NCI-H2029 treated with DMSO at 0.1 percent for 48 hours (cell line): ENCODE results near the gene NDUFA11.
"Not testable (repeated sequence)": the region's sequence is repeated elsewhere in the genome, so short reads cannot be mapped to it uniquely, and the experiment has no call there.

Experiments
- DNase-seq: peaks from one replicate; lab custom pipeline; 2025; lab: John Stamatoyannopoulos, UW

The NDUFA11 gene

DNA sequence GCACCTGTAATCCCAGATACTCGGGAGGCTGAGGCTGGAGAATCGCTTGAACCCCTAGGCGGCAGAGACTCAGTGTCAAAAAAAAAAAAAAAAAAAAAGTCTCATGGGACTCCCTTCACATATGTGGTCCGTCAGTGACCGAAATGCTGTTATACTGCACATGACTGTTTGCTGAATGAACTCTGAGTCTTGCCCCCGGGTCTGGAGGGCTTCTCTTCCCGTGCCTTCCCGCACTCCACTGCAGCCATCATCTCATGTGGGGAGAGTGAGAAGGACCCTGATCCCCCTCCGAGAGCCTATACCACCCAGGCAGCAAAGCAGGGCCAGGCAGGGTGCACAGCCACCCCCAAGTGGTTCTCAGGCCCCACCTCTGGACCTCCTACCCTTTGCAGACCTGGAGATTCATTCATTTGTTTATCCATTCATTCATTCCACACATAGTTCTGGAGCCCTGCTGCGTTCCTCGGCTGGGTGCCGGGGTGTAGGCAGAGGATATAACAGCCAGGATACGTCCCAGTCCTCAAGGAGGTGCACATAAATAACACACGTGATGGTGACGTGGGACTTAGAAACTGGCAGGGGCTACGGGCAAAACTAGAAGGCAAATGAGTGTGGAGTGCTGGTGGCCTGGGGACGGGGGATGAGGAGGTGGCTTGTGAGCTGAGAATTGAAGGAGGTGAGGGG is 14.2 kb downstream of the NDUFA11 start:
- no peak for DNase-seq

DNA sequence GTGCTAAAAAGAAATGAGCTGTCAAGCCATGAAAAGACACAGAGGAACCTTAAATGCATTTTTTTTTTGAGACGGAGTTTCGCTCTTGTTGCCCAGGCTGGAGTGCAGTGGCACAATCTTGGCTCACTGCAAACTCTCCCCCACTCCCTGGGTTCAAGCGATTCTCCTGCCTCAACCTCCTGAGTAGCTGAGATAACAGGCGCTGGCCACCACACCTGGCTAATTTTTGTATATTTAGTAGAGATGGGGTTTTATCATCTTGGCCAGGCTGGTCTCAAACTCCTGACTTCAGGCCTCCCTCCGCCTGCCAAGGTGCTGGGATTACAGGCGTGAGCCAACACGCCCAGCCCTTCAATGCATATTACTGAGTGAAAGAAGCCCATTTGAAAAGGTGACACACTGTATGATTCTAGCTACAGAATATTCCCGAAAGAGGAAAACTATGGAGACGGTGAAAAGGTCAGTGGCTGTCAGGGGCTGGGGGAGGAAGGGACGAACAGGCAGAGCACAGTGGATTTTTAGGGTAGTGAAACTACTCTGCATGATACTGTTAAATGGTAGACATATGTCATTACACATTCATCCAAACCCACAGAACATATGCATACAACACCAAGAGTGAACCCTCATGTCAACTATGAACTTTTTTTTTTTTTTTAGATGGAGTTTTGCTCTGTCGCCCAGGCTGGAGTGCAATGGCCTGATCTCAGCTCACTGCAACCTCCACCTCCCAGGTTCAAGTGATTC is 19.4 kb downstream of the NDUFA11 start:
- not testable (repeated sequence) for DNase-seq

GRCh38 chr19:5883157-5883873 is 20.3 kb downstream of the NDUFA11 start:
- DNase-seq, result peak; percentile 62

GRCh38 chr19:5882421-5882968 is 21.1 kb downstream of the NDUFA11 start:
- no peak for DNase-seq

GRCh38 chr19:5881543-5882299 is 21.9 kb downstream of the NDUFA11 start:
- no peak for DNase-seq

GRCh38 chr19:5880604-5881078 is 22.9 kb downstream of the NDUFA11 start:
- peak; percentile 20 for DNase-seq

- DNase-seq, result no peak
Observed at GRCh38 chr19:5880196-5880595, 23.4 kb downstream of the NDUFA11 start.

DNA sequence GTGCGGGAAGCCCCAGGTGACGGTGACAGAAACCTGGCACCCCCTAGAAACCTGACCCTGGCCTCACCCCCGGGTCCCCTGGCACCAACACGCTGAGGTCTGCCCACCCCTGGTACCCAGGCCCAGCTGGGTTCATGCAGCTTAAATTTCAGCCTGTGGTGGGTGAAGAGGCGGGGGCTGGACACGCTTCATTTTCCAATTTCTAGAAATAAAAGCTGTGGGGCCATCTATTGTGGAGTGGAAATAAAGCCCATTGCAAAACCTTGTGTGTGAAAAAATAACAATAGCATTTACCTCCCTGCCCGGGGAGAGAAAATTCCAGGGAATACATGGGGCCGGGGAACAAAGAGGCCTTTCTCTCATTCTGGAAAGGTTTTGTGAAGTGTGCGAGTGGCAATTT is 25.7 kb downstream of the NDUFA11 start:
- DNase-seq, result no peak

- DNase-seq, result no peak
Observed at GRCh38 chr19:5877427-5877826, 26.2 kb downstream of the NDUFA11 start.

GRCh38 chr19:5874496-5874895 is 29.1 kb downstream of the NDUFA11 start:
- DNase-seq, result not testable (repeated sequence)

GRCh38 chr19:5873617-5874199 is 29.9 kb downstream of the NDUFA11 start:
- no peak for DNase-seq

DNA sequence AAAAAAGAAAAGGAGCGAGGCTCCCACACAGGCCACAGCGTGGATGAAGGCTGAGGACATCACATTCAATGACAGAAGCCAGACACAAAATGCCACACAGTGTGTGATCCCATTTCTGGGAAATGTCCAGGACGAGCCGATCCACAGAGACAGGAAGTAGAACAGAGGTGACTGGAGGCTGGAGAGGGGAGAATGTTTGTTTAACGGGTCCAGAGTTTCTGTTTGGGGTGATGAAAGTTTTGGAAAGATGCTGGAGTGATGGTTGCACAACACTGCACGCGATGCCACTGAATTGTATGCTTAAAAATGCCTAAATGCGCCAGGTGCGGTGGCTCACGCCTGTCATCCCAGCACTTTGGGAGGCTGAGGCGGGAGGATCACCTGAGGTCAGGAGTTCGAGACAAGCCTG is 32.6 kb downstream of the NDUFA11 start:
- DNase-seq, result no peak

DNA sequence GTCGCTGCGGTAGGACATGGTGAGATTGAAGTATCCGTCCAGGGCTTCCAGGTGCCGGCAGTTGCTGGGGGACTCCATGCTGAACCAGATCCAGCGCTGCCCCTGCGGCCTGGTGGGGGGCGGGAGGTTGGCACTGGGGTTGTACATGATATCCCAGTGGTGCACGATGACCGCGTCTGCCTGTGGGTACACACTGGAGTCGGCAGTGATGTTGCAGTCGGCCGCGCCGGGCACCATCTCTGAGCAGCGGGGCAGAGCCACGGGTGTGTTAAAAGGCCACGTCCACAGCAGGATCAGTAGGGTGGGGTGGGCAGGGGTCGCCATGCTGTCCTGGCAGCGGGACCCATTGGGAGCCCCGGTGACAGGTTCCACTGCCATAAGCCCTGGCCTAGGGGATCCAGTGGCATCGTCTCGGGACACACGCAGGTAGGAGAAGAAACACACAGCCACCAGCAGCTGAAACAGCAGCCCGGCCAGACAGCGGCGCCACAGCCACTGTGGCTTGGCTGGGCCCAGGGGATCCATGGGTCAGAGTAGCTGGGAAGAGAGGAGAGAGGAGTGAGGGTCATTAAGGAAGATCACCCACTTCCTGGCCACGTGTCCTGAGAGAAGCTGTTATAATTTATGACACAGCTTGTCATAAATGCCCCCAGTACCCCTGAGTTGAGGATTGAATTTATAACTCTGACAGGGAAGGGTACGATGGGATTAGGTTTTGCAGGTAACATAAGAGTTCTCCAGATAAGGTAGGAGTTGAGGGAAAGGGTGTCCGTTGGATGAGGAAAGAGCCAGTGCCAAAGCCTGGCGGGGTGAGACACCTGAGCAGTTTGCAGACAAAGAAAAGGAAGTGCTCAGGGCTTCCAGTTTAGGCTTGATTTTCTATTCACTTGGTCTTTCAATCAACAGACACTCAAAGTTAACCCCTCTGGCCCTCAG is 36.1 kb downstream of the NDUFA11 start:
- peak; percentile 34 for DNase-seq

DNA sequence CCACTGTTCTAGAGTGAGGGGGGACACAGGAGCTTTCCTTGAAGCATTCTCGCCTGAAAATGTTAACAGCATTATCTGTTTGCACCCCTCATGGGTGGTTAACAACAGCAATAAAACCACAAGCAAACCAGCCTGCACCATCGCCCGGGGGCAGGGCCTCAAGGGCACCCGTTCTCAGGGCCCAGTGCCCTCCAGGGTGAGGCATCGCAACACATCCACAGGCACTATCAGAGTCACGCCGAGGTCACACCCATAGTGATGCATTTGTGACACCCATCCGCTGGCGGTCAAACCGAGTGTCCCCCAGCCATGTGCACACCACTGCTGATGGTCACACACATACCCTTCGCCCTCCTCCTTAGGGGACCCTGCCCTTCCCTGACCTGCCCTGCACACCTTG is 37.8 kb downstream of the NDUFA11 start:
- no peak for DNase-seq

GRCh38 chr19:5864725-5865486 is 38.7 kb downstream of the NDUFA11 start:
- DNase-seq, result no peak

DNA sequence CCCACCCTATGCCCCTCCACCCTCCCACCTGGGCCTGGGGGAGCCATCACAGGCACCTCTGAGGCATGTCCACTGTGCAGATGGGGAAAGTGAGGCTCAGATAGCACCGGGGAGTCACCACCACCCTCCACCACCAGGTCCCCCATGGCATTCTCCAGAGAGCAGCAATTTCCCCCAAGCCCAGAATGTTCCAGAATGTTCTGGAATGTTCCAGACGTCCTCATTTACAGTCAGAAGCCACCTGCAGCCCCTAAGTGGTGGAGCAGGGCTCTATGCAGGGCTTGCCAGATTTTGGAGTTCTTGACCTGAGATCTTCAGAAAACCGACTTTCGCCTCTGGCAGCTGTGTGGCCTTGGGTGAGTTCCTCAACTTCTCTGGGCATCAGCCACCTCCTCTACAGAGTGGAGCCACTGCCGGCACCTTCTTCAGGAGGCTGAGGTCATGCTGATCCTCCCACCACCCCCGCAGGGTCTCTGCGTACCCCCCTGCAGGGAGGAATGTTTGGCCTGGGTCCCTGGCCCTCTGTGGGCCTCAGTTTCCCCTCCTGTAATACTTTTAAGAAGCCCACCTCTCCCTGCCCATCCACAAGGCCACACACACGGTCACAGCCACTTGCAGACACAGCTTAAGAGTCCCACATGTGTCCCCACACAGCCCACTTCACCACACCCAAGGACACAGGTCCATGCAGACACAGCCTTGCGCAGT is 39.4 kb downstream of the NDUFA11 start:
- no peak for DNase-seq

- no peak for DNase-seq
Observed at GRCh38 chr19:5863030-5863665, 40.4 kb downstream of the NDUFA11 start.
